GM18909 (cell line): ENCODE results near the gene BEND7.
A peak's percentile ranks its signal among the peaks of the same experiment; 100 is the strongest.
"Not testable (repeated sequence)": the region's sequence is repeated elsewhere in the genome, so short reads cannot be mapped to it uniquely, and the experiment has no call there.

Experiments
- ATAC-seq: cut with Tn5 transposase; IDR thresholded peaks from one replicate; pipeline ENCODE4 v1.9.1; 2021; ENCODE audit warnings: mild to moderate bottlenecking; ENCODE audit not compliant: unreplicated experiment, poor library complexity

BEND7 gene

DNA sequence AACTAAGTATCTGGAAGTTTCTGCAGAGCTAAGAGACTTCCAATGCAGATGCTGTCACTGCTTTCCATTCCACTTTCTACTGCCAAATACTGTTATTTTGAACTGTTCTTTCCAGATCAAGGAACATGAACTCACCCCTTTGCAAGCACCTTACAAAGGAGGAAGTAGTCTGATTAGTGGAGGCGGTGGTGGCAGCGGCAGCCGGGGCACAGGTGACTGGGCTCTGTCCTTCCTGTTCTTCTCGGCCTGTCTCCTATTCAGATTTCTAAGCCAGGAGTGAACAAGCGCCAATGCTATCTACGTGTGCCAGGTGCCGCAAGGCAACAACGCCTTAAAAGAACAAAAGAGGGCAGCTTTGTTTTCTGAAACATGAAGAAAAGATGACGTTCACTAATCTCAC is 44.9 kb downstream of the BEND7 start:
- no peak for ATAC-seq

DNA sequence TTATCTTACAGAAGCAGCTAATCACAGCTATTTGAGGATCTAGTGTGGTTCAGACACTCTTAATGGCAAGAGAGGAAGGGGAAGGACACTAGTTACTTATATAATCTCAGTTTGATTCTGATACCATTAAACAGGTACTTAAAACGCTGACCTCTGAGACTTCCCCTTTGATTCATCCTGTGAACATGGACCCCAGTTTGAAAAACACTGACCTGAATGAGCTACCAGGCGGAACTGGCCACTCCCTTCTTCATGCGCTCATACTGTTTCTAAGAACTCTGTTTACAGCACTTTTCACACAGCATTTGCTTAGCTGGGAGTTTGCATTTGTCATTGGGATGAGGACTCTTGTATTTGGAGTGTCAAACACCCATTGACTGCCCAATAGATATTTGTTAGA is 45.7 kb downstream of the BEND7 start:
- no peak for ATAC-seq

DNA sequence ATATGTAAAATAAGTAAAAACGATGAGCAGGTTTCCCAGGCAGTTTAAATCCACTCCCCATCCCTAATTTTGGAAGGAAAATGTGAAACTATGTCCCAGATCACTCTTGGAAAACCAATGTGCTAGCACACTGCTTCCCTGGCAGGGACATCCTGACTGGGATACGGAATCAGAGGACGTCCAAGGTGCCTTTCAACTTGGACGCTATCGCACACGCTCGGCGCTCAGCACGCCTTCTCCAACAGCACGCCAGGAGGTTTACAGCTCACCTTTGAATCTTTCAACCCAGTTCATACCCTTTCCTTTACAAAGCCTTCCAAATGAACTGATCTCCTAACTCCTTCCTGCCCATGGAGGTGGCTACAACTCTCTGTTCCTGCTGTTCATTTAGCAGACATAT is 47.1 kb downstream of the BEND7 start:
- ATAC-seq, result no peak

DNA sequence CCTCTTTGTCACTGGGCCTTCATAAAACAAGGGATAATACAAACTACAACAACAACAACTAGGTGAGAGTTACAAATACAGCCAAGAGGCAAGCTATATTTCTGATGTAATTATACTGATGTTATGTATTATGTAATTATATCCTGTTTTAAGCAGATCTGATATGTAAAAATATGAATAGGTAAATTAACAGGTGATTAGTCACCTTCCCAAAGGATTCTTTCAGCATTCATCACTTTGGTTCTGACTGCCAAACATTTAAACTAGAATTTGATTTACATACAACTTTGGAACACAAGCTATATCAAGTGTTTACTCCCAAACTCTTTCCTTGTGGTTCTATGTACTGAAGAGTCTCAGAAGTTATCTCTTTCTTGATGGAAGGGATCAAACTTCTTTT is 53.7 kb downstream of the BEND7 start:
- ATAC-seq, result no peak

DNA sequence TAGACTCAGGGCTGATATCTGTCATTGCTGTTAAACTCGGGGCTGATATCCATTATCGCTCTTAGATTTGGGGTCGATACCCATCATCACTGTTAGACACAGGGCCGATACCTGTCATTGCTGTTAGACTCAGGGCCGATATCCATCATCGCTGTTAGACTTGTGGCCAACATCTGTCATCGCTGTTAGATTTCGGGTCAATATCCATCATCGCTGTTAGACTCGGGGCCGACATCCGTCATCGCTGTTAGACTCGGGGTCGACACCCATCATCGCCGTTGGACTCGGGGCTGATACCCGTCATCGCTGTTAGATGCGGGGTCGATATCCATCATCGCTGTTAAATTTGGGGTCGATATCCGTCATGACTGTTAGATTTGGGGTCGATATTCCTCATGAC is 54.8 kb downstream of the BEND7 start:
- no peak for ATAC-seq

DNA sequence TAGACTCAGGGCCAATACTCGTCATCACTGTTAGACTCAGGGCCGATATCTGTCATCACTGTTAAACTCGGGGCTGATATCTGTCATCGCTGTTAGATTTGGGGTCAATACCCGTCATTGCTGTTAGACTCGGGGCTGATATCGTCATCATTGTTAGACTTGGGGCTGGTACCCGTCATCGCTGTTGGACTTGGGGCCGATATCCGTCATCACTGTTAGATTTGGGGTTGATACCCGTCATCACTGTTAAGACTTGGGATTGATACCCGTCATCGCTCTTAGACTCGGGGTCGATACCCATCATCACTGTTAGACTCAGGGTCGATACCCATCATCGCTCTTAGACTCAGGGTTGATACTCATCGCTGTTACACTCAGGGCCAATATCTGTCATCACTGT is 56.5 kb downstream of the BEND7 start:
- ATAC-seq, result no peak

DNA sequence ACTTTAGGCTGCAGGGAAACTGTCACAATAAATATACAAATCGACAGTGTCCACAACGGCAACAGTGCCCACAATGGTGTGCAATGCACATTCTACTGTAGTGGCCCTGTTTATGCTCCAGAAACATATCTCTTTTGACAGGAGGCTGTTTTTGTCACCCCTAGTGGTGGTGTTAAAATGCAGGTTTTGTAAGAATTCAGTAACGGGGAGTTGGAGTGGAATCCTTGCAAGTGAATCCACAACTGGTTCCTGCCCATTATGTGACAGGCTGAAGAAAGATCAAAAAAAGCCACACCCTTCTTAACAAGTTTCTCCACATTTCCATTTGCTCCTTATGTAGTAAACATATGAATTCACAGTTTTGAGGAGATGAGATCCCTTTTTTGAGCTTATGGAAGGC is 58.5 kb downstream of the BEND7 start:
- no peak for ATAC-seq

DNA sequence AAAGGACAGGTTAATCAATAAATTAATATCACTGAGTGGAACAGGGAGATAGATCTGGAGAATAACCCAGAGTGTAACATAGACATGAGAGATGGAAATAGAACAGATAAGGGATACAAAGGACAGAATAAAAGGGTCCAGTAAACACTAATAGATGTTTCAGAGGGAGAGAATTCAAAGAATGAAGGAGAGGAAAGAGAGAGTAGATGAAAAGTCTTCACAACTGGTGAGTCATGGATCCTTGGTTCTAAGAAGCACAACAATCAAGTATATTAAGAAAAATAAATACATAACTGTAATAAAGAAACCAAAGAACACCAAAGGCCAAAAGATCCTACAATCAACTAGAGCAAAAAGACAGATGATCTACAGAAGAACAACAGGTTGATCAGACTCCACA is 66.3 kb downstream of the BEND7 start:
- ATAC-seq, result no peak

DNA sequence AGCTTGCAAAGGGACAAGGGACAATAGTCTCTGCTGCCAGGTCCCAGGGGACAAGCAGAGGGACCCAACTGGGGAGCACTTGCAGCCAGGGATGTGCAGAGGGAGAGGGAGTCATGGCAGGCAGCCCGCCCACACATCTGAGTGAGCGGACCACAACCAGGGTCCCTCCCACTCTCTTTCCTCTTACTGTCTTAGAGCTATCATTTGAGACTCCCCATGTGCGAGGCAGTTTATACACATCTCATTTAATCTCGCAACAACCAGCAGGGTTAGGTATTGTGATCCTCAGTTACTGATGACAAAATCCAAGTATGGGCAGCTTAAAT is 70.2 kb downstream of the BEND7 start:
- ATAC-seq, result no peak

DNA sequence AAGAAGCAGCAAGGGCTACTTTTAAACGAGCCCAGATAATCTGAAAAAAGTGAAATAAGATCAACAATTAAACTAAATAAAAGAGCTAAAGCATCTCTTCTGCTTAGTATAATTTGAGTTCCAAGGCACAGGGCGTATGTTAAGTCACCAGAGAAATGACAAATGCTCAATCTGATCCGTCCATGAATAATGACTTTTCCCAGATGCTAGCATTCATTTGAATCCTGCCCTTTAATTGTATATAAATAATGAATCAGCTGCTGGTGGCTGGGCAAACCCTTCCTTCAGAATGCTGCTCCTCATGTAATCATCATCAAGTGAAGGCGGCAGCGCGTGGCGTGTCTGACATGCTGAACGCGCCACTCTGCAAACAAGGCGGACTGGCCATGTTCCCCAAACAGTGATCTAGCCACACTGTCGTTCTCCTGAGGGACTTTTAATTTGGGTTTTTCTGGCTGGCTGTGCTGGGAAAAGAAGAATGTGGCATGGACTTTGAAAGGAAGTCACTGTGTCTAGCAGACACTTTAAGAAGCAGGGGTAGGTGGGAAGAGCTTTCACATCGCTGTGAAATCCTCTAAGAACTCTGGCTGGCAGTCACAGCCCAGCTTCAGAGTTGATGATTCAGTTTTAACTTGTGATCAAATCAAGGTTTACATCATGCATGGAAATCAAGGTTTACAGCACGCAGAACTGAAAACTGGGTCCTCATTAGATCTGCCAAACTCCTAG is 70.7 kb downstream of the BEND7 start:
- no peak for ATAC-seq

DNA sequence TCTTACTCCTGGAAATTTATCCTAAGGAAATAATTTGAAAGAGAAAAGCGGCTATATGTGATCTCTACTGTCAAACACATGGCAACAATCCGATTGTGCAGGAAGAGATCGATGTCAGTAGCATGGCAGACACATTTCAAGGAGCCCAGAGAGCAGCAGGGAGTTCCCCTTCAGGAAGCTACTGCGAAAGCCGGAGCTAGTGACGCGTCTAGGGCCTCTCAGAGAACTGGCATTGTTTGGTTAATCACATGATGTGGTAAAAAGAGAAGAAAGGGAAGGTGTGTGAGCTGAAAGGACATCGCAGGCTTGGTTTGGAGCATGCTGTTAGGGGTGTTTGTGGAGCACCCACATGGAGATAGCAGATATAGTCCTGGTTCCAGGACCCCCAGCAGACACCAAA is 74.9 kb downstream of the BEND7 start:
- ATAC-seq, result no peak

DNA sequence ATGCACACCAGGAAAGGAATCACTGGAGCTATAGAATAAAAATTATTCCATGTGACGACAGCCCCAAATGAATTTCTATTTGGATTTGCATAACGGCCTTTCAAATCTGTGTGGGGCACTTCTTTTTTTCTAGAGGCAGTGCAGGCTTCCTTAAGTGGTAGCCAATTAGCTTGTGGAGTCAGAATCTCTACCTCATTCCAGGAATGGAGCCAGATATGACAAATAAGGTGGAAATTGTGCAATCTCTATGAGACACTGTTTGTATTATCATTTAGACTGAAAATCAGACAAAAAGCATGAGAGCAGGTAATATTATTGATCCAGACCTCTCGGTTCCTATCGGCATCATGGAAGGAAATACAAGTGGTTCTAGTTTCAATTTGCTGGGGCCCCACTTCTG is 78.7 kb downstream of the BEND7 start:
- ATAC-seq, result no peak

DNA sequence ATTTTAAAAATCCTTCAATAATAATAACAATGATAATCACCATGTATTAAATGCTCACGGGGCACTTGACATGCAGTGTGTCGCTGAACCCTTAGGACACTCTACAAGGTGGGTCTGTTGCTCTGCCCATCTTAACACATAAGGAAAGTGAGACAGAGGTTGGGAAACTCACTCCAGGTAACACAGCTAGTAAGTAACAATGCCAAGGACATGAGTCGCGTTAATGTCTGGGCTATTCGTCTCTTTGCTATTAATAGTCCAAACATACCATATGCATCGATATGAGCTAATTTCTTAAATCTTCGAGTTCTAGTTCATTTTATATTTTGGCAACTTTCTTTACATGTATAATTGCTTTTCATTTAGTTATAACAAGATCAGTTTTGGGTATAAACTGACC is 79.5 kb downstream of the BEND7 start:
- no peak for ATAC-seq

DNA sequence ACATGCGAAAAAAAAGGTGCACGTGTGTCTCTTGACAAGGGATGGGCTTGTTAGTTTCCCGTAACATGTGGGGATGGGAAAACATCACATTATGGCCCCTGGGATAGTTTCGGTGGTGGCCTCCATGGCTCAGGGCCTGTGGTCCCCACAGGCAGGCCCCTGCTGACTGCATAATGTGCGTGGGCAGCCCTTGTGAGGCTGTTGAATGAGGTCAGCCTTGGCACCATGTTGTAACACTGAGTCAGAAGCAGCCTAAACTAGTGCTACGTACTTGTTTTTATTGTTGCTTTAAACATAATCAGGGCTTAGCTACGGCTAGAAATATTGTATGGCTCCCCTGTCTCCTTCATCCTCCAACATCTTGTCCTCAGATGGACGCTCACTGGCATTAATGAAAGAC is 80.6 kb downstream of the BEND7 start:
- ATAC-seq, result no peak

DNA sequence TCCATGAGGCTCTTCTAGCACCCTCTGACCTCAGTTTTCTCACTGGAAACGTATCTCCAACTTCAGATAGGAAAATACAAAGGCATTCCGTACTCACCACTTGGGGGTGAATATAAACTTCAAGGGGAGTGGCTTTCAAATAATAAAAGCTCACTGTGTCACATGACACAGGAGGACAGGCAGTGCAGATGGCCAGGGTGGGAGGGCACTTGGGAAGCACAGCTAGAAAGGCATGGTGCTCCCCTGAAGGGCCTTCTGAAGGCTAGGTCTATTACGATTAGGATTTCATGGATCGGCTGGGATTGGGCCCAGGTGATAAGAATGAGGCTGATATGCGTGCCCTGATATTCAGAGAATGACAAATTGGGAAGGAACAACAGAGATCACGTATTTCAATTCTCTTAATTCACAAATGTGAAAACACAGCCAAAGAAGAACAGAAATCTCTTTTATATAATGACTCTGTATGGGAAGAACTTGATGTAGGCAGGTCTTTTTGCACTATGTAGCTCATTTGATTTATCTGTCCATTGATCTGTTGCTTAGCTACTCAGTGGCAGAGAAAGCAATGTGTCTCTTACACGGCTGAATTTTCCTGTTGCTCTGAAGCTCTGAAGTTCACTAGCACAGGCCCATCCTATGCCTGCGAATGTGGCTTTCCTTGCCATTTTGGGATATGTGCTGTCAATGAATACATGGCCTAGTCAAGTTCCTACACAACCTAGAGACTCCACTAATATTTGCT is 83.0 kb downstream of the BEND7 start:
- ATAC-seq, result no peak

DNA sequence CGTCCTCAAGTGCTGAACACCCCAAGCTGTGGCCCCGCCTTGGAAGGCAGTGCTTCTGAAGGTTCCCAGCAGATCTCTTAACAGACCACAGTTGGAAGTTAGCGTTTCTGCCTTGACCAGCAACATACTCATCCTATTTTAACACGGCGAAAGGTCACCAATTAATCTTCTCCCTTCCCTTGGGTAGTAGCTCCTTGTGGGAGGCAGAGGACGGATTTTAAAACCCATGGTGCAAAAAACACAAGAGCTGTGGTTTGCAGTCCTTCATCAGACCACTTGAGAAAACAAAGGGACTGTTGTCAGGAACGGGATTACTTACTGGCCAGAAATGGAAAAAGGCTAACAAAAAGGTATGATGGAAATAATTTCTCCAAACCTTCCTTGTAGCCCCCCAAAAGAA is 87.3 kb downstream of the BEND7 start:
- no peak for ATAC-seq

DNA sequence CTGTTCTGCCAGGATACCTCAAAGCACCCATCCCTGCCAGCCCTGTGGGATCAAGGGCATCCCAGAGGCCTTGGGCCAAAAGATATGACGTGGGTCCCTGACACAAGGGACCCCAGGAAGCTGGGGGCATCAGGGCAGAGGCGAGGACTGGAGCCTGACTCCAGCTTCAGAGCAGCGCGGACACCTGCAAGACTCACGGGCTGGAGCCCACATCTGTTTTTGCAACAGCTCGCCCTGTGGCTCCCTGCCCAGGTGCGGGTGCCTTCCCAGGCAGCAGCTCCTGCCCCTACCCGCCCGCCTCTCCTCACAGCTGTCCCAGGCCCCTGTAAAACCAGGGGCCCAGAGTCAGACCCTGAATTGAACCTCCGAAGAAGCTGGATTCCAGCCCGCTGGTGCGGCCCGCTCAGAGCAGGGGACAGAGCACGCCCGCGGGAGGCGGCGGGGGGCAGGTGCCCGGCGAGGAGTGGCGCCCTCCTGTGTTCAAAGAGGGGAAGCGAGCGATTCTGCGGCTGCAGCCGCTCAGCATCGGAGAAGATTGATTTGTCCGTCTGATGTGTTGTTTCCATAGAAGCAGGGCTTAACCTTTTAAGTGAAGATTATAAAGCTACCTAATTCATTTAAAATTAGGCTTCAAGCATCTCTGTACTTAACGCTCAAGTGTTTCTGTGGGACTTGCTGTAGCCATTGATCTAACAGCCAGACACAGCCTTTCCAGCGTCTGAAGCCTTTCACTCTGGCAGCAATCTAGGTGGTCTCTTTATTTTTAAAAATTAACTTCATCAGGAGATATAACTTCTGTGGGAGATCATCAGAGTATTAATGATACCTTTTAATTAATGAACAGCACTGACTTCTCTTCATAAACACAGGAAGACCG is 88.4 kb downstream of the BEND7 start:
- ATAC-seq, result peak; percentile 72

DNA sequence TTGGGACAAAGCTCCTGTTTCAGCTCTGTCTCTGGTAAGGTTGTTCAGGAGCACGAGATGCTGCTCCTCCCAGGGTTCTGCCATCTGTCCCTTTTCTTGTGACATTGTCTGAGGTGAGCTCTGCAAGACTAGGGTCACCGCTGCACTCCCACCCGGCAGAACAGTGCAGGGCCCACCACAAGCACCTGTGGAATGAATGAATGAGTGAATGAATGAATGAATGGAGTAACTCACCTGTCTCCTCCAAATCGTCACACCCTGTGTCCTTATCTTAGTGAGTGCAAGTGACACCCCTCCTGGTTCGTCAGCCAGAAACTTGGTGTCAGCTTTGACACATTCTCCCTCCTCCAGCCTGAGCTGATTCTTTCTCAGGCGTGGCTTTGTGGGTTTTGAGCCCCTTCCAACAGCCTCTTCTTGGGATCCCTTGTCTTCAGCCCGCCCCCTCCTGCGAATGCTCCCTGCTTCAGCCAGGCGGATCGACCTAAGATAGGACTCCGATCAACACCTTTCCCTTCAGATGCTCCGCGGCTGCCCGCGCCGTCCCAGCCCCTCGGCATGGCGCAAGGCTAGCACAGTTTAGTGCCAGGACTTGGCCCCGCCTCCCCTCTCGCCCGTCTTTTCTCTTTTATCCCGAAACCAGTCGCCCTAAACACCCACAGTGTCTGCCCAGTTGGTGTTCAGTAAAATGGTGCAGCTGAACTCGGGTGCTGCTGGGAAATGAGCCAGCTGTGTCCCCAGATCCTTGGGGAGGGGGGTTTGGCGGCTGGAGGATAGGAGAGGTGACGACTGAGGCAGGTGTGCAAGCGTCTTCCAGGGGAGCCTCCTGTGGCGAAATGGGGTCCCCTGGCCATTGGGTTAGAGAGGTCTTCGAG is 89.3 kb downstream of the BEND7 start:
- no peak for ATAC-seq

DNA sequence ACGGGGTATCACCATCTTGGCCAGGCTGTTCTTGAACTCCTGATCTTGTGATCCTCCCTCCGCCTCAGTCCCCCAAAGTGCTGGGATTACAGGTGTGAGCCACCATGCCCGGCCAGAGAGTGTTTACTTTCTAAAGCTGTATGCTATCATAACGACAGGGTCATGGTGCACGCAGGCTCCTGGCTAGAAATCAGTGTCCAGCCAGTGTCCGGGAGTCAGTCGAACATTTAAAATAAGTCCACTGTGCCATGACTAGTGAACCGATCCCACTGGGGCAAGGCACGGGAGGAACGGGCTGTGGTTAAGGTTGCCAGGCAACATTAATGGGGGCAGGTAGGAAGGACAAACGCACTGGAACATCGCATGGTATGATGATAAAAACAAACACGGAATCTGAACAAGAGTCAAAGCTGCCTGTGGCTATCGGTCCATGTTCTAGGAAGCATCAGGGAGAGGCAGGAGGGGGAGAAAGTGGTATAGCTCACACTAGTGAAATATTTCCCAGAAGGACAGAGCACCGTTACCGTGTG is 91.7 kb downstream of the BEND7 start:
- ATAC-seq, result no peak

DNA sequence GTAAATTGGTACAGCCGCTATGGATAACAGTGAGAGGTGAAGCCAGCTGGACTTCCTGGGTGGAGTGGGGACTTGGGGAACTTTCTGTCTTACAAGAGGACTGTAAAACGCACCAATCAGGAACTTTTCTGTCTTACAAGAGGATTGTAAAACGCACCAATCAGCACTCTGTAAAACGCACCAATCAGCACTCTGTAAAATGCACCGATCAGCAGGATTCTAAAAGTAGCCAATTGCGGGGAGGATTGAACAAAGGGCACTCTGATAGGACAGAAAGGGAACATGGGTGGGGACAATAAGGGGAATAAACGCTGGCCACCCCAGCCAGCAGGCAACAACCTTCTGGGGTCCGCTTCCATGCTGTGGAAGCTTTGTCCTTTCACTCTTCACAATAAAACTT is 100.9 kb downstream of the BEND7 start:
- ATAC-seq, result not testable (repeated sequence)
